GM12872 (cell line): ENCODE results near the gene DOC2A.

ENCODE experiments used
- TF ChIP-seq, protein P1 (sequence below): IDR thresholded peaks from 3 replicates; pipeline ENCODE4 v1.5.1; 2011; ENCODE audit warnings: low read depth, mild to moderate bottlenecking, low read length, moderate library complexity; ENCODE audit not compliant: insufficient read depth

The DOC2A gene

DNA sequence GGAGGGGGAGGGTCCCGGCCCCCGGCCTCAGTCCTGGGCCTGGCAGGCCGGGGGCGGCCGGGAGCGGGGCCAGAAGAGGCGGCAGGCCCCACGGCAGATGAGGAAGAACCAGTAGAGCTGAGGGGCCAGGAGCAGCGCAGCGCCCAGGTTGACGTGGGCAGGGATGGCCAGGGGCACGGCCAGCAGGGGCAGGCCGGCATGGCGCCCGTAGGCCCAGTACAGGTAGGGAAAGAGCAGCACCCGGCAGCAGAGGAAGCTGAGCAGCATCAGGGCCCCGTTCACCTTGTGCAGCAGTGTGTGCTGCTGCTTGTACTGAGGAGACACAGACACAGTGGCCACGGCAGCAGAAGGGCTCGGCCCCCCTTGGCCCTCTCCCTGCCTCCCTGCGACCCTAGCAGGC is 14.3 kb upstream of the DOC2A start:
- TF ChIP-seq, protein P1, sequence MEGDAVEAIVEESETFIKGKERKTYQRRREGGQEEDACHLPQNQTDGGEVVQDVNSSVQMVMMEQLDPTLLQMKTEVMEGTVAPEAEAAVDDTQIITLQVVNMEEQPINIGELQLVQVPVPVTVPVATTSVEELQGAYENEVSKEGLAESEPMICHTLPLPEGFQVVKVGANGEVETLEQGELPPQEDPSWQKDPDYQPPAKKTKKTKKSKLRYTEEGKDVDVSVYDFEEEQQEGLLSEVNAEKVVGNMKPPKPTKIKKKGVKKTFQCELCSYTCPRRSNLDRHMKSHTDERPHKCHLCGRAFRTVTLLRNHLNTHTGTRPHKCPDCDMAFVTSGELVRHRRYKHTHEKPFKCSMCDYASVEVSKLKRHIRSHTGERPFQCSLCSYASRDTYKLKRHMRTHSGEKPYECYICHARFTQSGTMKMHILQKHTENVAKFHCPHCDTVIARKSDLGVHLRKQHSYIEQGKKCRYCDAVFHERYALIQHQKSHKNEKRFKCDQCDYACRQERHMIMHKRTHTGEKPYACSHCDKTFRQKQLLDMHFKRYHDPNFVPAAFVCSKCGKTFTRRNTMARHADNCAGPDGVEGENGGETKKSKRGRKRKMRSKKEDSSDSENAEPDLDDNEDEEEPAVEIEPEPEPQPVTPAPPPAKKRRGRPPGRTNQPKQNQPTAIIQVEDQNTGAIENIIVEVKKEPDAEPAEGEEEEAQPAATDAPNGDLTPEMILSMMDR: no peak

DNA sequence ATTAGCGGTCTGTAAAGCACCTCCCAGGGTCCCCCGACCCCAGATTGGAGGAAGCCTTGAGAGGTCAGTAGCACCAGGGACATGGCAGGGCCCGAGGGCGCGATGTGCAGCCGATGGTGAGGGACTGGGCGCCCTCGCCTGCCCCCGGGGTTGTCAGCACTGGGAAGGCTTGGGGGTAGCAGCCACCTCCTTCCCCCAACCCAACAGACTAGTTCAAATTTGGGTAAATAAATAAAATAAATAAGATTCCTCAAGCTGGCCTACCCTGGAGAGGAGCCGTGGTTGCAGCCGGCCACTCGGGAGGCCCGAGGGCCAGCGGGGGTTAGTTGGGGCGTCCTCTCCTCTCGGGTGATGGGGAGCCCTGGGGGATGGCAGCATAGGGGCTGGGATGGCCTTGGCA is 13.6 kb upstream of the DOC2A start:
- TF ChIP-seq, protein P1: no peak

DNA sequence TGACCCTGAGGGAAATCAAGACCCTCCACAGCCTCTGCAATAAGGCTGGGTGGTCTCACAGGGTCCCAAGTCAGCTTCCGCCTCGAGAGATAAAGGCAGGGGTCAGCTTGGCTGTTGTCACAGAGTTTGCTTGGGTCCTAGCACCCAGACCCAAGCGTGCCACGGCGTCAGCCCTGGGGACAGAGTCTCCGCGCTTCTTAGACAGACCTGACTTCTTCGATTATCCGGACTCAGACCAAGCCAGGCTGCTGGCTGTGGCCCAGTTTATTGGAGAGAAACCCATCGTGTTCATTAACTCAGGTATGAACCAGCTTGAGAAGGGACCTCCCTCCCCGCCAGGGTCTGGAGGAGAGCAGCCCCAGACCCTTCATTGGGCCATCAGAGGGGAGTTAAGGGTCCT is 12.8 kb upstream of the DOC2A start:
- TF ChIP-seq, protein P1: no peak

DNA sequence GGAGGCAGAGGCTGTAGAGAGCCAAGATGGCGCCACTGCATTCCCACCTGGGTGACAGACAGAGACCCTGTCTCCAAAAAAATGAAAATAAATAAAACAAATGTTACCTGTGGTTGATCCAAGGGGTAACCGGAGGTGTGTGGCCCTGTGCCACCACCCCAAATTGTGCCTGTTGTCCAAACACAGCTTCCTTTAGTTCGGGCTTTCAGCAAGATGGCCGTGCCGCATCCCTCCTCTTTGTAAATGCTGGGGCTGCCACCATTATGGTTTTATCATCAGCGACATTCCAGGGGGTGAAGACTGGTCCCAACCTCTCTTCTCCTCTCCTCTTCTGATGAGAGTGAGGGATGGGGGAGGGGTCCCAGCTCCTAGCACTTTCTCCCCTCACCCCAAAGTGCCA is 12.1 kb upstream of the DOC2A start, which contains the start of gene C16orf92:
TSS of gene C16orf92 (plus strand) at position 312 of the 400 bp plus-strand sequence. CDS start 143 bp downstream, outside the sequence.
- TF ChIP-seq, protein P1: no peak

DNA sequence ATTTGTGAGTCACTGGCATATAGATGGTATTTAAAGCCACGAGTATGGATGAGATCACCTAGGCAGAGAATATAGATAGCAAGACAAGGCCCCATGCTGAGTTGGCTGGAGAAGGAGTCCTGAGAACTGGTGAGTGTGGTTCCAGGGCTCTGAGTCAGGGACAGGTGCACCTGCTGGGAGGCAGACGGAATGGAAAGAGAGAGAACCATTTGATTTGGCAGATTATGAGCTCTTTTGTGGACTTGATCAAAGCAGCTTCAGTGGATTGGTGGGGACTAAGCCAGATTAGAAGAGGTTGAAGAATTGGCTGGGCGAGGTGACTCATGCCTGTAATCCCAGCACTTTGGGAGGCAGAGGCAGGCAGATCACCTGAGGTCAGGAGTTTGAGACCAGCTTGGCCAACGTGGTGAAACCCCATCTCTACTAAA is 7.9 kb upstream of the DOC2A start:
- TF ChIP-seq, protein P1: no peak

DNA sequence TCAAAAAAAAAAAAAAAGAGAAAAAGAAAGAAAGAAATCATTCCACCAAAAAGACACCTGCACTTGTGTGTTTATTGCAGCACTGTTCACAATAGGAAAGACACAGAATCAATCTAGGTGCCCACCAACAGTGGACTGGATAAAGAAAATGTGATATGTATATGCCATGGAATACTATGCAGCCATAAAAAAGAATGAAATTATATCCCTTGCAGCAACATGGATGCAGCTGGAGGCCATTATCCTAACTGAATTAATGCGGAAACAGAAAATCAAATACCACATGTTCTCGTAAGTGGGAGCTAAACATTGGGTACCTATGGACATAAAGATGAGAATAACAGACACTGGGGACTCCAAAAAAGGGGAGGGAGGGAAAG is 6.4 kb upstream of the DOC2A start:
- TF ChIP-seq, protein P1: no peak

DNA sequence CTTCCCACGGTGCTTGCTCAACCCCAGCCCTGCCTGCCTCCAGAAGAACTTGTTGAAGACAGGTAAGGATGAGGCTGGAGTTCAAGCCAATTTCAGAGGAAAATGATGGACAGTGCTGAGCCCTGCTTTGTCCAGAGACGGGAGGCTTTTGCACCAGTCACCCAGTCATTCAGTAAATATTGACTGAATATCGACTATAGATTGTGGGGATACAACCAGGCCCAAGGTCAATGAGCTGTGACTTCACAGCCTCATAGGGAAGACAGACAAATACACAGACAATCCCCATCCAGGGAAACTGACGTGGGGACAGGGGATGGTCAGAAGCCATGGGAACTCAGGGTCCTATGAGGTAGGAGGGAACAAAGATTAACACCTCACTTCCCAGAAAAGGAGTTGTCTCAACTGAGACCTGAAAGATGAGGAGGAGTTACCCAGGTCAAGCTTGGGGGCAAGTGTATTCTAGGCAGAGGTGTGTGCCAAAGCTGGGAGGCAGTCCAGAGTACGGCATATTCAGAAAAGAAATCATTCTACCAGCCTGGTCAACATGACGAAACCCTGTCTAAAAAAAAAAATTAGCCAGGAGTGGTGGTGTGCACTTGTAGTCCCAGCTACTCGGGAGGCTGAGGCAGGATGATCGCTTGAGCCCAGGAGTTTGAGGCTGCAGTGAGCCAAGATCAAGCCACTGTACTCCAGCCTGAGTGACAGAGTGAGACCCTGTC is 5.9 kb upstream of the DOC2A start:
- TF ChIP-seq, protein P1: no peak
